Smooth muscle cell (in vitro differentiated cells): Measurements from ENCODE around the gene TECPR1. TPM values are rescaled to one million over a fixed set of nuclear protein-coding genes. Genes with fewer than 3 reads are reported as not detected.

ENCODE experiments used
- DNase-seq: peaks from one replicate; lab custom pipeline; 2025; ENCODE audit not compliant: unreplicated experiment; lab: John Stamatoyannopoulos, UW
- H2AFZ ChIP-seq: fragments of 200-600 bp; sonication (generic); 2 replicates; pipeline ENCODE4 v1.6.0; 2016; ENCODE audit warnings: antibody characterized with exemption, low read depth, mild to moderate bottlenecking
- H3F3A ChIP-seq: fragments of 200-600 bp; sonication (generic); 2 replicates; pipeline ENCODE4 v1.6.0; 2017; ENCODE audit warnings: antibody characterized with exemption, low read depth
- H3K27ac ChIP-seq: fragments of 200-600 bp; sonication (generic); 2 replicates; pipeline ENCODE4 v1.5.1; 2016; ENCODE audit warnings: low read depth, mild to moderate bottlenecking
- H3K27me3 ChIP-seq: fragments of 200-600 bp; sonication (generic); 2 replicates; pipeline ENCODE4 v1.6.1; 2016; ENCODE audit warnings: low read depth, mild to moderate bottlenecking
- H3K36me3 ChIP-seq: fragments of 200-600 bp; sonication (generic); 2 replicates; pipeline ENCODE4 v1.5.1; 2016; ENCODE audit warnings: low read depth
- H3K4me1 ChIP-seq: fragments of 200-600 bp; sonication (generic); 2 replicates; pipeline ENCODE4 v1.5.1; 2016; ENCODE audit warnings: low read depth
- H3K4me2 ChIP-seq: fragments of 200-600 bp; sonication (generic); 2 replicates; pipeline ENCODE4 v1.6.0; 2016; ENCODE audit warnings: mild to moderate bottlenecking
- H3K4me3 ChIP-seq: fragments of 200-600 bp; sonication (generic); 2 replicates; pipeline ENCODE4 v1.5.1; 2016; ENCODE audit warnings: mild to moderate bottlenecking
- H3K79me2 ChIP-seq: fragments of 200-600 bp; sonication (generic); 2 replicates; pipeline ENCODE4 v1.6.0; 2016; ENCODE audit warnings: low read depth, mild to moderate bottlenecking
- H3K9ac ChIP-seq: fragments of 200-600 bp; sonication (generic); 2 replicates; pipeline ENCODE4 v1.6.0; 2016; ENCODE audit warnings: low read depth
- H3K9me3 ChIP-seq: fragments of 200-600 bp; sonication (generic); replicated peaks from 2 replicates; pipeline ENCODE4 v1.5.1; 2016; ENCODE audit warnings: low read depth
- H4K20me1 ChIP-seq: fragments of 200-600 bp; sonication (generic); 2 replicates; pipeline ENCODE4 v1.6.0; 2016; ENCODE audit warnings: low read depth
- WGBS: methylation state at CpG from one replicate; pipeline ENCODE4 v1.1.7; 2016; ENCODE audit warnings: low lambda C conversion rate; 5-methylcytosine and 5-hydroxymethylcytosine counted together
- polyA plus RNA-seq: library from polyadenylated mRNA; unstranded; fragments of >200 nt; fragmentation: Nextera tagmentation; extraction: Ambion mirVana; gene quantifications from 2 replicates; pipeline ENCODE4 v1.2.1, GENCODE V29; 2016
- total RNA-seq: library from RNA; depleted of rRNA; stranded (reverse); fragments of >200 nt; gene quantifications from 2 replicates; pipeline ENCODE4 v1.2.3, GENCODE V29; 2014
- TF ChIP-seq, protein P1 (sequence below): fragments of 200-600 bp; sonication (generic); IDR thresholded peaks from 2 replicates; pipeline ENCODE4 v1.5.1; 2017; ENCODE audit warnings: borderline replicate concordance, mild to moderate bottlenecking, antibody characterized with exemption; ENCODE audit not compliant: insufficient read depth, poor library complexity, severe bottlenecking

The TECPR1 gene
- total and polyA plus RNA-seq, 2 experiments from 2014 or later = 8.9 to 33.1 TPM

DNA sequence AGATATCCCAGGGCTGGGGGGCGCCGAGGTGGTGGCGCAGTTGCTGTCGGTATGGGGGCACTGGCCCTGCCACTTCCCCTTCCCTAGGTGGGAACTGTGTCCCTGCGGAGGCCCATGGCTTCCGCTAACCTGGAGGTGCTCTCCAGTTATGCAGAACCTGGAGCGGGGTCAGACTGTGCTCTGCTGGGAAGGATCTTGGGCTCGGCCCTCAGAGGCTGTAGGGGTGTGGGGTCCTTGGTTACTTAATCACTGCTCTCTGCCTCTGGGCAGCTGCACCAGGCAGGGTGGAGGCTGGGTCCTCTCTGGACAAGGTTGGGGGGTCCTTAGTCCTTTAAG, 31.8 kb upstream of the TECPR1 start:
- WGBS = 91% methylated on average over 8 of the region's 8 CpGs
- no peak for DNase-seq
- H3K9ac ChIP-seq = peak overlapping the region; percentile 97
- H3F3A ChIP-seq = peaks cover 4% of the 10 kb centered on the region
- no peaks in the 10 kb centered on the region for H3K27me3 ChIP-seq
- H3K4me2 ChIP-seq = peak overlapping the region; percentile 100
- TF ChIP-seq, protein P1, sequence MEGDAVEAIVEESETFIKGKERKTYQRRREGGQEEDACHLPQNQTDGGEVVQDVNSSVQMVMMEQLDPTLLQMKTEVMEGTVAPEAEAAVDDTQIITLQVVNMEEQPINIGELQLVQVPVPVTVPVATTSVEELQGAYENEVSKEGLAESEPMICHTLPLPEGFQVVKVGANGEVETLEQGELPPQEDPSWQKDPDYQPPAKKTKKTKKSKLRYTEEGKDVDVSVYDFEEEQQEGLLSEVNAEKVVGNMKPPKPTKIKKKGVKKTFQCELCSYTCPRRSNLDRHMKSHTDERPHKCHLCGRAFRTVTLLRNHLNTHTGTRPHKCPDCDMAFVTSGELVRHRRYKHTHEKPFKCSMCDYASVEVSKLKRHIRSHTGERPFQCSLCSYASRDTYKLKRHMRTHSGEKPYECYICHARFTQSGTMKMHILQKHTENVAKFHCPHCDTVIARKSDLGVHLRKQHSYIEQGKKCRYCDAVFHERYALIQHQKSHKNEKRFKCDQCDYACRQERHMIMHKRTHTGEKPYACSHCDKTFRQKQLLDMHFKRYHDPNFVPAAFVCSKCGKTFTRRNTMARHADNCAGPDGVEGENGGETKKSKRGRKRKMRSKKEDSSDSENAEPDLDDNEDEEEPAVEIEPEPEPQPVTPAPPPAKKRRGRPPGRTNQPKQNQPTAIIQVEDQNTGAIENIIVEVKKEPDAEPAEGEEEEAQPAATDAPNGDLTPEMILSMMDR = no peak
- peaks cover 67% of the 10 kb centered on the region for H4K20me1 ChIP-seq
- H2AFZ ChIP-seq = no peak overlapping the region
- H3K27ac ChIP-seq = peak overlapping the region; percentile 81
- no peaks in the 10 kb centered on the region for H3K36me3 ChIP-seq
- H3K4me3 ChIP-seq = peak overlapping the region; percentile 96
- H3K9me3 ChIP-seq = no peaks in the 10 kb centered on the region
- peaks cover 53% of the 10 kb centered on the region for H3K4me1 ChIP-seq
- H3K79me2 ChIP-seq = peaks cover 69% of the 10 kb centered on the region

GRCh38 chr7:98283127-98283886, 31.3 kb upstream of the TECPR1 start:
- Histone ChIP-seq H4K20me1 (peaks cover 62% of the 10 kb centered on the region), H3K4me3 (peak overlapping the region; percentile 96), H3K9ac (peak overlapping the region; percentile 97), H3K27me3 (no peaks in the 10 kb centered on the region), H3K4me1 (peaks cover 53% of the 10 kb centered on the region), H3K9me3 (no peaks in the 10 kb centered on the region), H3K79me2 (peaks cover 63% of the 10 kb centered on the region), H2AFZ (no peak overlapping the region), H3F3A (peaks cover 4% of the 10 kb centered on the region), H3K36me3 (no peaks in the 10 kb centered on the region), H3K4me2 (peak overlapping the region; percentile 100), H3K27ac (peak overlapping the region; percentile 81)
- TF ChIP-seq, protein P1 = no peak
- WGBS = 73% methylated on average over 19 of the region's 19 CpGs
- no peak for DNase-seq

DNA sequence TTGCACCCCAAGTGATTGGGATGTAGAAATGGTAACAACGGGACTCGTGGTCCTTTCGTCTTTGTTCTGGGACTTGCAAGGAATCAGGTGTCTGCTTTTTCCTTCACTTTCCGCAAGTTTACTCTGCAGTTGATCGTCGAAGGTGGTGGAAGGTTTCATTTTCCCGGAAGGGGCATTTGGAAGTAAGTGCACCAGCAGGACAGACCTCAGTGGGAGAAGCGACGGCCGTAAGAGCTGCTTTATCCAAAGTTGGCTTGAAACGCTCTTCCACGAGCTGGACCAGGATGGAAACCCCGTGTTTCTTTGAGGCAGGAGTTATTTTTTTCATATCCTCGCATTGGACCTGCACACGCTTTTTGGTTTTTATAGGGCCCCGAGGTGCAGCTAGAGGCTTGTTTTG, 30.7 kb upstream of the TECPR1 start:
- TF ChIP-seq, protein P1 = no peak
- Histone ChIP-seq H3K27me3 (no peaks in the 10 kb centered on the region), H2AFZ (no peak overlapping the region), H3K4me2 (peak overlapping the region; percentile 100), H3K27ac (peak overlapping the region; percentile 81), H3K79me2 (peaks cover 57% of the 10 kb centered on the region), H3K9me3 (no peaks in the 10 kb centered on the region), H3K4me3 (peak overlapping the region; percentile 96), H3K36me3 (no peaks in the 10 kb centered on the region), H3K4me1 (peaks cover 53% of the 10 kb centered on the region), H3K9ac (peak overlapping the region; percentile 97), H3F3A (peaks cover 4% of the 10 kb centered on the region), H4K20me1 (peaks cover 56% of the 10 kb centered on the region)
- no peak for DNase-seq
- WGBS = 49% methylated on average over 16 of the region's 16 CpGs
